Eye (tissue), 1 donor: ENCODE measurements around the gene SKI.

Experiments used
- DNase-seq: peaks from one replicate; pipeline ENCODE4 v3.0.0-alpha.2; 2015

The SKI gene

DNA sequence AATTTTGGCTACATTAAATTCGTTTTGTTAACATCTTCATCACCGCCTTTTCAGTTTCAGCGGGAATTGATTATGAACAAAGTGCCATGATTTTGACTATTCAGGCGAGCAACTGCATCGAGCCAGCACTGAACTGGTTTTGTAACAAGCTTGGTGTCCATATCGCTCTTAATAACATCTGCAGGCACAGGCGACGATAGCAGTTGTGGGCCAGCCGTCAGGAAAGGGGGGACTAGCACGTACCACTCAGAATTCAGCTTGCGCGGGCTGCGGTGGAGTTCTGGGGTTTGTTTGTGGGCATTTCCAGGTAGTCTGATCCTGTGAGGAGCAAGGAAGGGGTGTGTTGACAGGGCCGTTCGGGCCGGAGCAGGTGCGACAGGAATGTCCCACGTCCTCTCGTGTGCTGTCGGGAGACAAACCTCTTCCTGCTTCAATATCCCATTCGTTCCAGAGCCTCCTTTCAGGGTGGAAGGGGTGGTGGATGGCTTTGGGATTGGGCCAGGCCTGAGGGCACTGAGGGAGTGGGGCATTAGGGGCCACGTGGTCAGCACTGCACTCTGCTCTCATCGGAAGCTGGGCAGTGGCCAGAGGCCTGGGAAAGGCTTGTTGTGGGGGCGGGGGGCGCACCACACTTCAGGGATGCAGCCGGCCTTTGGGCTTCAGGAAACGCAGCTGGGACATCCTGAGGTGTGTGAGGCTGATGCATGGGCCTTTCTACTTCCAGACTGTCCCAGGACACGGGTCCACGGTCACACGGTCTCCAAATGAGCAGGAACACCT is 39.1 kb downstream of the SKI start:
- DNase-seq: no peak

DNA sequence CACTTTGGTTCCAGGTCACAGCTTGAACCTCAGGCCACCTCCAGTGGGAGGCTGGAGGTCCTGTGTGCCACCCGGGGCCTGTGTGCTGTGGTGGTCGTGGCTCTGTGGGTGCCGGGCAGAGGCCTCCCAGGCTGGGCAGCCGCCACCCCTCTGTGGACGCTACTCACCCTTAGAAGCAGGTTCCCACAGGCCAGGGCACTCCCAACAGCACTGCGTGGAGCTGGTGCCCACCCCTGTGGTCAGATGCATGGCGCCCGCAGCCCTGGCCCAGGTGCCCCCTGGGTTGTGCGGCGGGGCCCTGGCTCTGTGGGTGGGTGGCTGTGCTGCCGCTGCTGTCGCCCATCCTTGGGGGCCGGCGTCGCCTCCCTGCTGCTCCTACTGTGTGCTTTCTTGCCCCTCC is 39.7 kb downstream of the SKI start:
- DNase-seq: no peak

- DNase-seq: no peak
Observed at GRCh38 chr1:2268285-2269056, 40.4 kb downstream of the SKI start.

GRCh38 chr1:2269193-2269921 is 41.2 kb downstream of the SKI start:
- no peak for DNase-seq

- DNase-seq: no peak
Observed at GRCh38 chr1:2269922-2270259, 41.8 kb downstream of the SKI start.

DNA sequence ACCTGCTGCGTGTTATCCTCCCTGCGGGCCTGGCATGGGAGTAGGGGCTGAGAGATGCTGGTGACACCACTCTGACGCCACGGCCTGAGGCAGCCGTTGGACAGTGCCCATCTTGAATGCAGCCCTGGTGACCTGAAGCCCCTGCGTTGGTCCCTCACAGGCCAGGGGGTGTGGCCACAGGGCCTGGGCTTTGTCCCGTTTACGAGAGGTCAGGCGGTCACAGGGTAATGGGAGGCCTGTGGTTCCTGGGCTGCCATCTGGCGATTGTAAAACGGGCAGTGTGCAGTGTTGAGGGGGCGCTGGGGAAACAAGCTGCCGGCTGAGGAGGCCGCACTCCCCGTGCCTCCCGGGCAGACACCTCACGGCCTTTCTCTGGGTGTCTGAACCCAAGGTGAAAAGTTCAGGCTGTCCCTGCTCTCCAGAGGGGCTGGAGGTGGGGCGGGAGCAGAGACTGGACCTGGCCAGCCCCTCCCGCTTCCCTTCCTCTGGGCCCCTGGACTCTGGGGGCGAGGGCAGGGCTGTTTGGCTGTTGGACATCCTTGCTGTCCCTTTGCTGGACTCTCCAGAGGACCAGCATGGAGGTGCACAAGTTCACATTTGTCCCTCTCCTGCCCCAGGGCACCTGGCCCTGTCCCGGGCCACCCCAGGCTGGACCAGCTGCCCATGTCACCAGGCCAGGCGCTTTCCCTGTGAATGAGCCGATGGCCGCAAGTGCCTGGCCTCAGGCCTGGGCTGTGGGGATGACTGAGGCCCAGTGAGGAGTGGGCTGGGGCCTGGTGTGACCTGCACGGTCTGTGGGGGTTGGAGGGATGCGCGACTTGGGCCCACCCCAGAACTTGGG is 42.4 kb downstream of the SKI start:
- peak; percentile 87 for DNase-seq

DNA sequence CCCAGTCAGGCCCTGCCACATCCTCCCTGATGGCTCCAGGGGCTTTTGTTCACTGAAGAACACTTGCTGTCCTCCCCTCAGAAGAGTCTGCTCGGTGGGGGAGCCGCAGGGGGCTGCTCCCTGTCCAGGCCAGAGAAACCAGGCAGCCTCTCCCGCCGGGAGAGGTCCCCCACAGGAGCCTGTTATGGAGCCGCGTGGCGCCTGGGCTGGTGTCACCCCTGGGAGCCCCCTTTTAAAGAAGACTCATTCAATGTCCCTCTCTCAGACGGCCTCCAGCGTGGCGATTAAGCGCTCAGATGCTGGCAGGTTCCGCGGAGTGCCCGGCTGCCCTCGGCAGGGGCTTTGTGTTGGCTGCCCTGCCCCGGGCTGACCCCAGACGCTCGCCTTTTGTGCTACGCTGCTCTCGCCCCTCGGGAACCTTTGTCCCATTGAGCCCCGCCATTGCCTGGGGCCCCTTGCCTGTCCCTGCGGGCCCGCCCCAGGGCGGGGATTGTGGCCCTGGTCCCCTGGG is 43.1 kb downstream of the SKI start:
- peak; percentile 85 for DNase-seq

DNA sequence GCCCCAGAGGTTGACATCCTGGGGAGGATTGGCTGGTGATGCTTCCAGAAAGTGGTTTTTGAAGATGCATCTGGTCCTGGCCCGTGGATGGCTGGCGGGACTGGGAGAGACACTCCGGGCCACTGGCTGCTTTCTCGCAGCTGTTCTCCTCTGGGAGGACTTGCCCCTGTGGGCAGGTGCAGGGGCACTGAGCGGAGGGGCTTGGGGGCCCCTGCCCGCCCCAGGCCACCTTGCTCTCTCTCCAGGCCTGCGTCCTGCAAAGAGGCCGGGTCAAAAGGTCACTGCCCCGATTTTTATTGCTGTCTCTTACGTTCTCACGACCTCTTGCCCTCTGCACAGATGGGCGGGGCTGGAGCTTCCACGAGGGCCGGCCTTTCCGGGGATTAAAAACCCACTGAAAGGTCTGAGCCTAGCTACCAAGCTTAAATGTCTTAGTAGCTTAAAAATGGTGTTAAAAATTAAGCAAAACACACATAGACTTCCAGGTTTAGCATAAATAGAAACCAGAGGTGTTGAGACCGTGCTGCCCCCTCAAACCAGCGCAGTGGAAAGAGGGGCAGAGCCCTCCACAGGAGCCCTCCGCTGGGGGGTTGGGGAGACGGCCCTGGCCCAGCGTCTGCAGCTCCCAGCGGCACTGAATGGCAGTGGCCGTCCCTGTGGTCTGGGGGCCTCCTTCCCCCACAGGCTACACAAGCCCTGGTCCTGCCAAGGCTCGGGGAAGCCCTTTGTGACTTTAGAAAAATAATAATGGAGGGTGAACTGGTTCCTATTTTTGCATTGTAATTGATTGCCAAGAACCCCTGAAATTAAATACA is 43.9 kb downstream of the SKI start:
- peak; percentile 86 for DNase-seq

DNA sequence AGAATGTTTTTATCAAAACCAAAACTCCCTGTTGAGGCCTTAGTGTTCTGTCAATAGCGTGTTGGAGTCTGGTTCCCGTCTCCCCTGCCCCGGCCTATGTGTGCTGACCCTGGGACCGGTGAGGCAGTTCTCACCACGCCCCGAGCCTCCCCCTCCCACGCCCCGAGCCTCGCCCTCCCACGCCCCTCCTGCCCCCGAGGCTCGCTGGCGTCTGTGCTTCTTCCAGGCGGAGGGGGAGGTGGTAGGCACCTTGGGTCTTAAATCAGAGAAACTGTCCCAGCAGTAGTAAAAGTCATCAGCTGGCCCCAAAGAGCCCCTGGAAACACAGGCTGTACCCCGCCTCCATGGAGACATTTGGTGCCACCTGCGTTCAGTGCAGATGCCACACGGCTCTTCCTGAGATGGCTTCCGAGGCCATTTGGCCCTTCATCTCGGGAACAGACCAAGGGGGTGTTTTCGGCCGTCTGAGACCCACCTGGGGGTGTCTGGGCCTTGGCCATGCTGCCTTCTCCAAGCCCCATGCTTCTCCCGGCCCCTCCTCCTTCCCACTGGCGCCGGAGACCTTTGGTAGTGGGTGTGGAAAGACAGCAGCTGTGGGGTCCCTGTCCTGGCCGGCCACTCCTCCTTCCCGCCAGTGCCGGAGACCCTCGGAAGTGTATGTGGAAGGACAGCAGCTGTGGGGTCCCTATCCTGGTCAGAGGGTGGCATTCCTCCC is 44.7 kb downstream of the SKI start:
- DNase-seq: no peak

DNA sequence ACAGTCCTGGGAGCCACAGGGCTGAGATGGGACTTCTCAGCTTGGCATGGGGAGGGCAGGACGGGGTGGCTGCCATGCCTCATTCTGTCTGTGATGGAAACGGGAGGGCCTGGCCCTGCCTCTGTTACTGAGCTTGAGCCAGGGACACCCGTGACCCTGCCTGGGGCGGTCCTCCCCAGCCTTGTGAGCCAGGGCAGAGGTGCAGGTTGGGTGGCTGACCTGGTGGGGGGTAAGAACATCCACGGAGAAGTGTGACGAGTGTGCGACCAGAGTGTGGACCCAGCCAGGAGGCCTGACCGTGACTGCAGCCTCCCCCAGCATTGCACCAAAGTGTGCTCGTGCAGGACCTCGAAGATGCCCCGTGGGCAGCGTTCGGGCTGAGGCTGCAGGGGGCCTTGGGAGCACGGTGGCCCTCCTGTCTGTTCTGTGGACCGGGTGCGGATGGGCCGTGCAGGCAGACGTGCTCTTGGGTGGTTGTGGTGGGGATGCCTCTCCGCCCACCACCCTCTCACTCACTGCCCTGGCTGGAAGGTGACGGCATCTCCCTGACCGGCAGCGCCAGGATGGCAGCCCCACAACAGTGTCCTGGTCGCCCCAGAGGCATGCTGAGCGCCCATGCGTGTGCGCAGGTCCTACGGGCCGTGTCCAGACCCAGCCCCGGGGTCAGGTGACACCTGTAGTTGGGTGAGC is 45.4 kb downstream of the SKI start:
- no peak for DNase-seq

DNA sequence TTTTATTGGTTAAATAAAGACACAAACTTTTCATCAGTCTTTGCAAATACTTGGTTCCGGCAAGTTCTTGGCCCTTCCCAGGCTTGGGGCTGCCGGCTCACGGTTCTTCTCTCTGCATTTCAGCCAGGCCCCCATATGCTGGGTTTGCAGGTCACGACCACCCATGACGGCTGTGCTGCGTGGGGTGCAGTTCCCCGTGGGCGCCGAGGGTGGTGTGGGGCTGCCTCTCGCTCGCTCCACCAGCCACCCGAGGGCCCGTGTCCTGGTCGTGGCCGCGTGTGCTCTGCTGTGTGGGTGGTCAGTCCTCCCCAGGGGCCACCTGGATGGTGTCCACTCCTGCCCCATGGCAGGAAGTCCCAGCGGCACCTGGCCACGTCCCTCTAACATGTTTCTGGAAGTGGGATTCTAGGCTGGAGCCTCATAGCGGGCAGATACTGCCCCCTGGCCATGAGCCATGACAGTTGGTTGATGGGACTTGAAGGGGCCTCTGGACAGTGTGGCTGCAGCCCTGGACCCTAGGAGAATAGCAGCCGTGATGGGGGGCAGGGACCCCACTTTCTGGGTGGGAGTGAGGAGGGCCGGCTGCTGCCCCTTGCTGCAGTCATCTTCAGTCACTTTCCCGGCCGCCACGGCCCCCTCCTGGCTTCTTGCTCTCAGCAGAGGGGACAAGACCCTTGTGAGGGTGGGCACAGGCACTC is 46.3 kb downstream of the SKI start:
- DNase-seq: no peak

DNA sequence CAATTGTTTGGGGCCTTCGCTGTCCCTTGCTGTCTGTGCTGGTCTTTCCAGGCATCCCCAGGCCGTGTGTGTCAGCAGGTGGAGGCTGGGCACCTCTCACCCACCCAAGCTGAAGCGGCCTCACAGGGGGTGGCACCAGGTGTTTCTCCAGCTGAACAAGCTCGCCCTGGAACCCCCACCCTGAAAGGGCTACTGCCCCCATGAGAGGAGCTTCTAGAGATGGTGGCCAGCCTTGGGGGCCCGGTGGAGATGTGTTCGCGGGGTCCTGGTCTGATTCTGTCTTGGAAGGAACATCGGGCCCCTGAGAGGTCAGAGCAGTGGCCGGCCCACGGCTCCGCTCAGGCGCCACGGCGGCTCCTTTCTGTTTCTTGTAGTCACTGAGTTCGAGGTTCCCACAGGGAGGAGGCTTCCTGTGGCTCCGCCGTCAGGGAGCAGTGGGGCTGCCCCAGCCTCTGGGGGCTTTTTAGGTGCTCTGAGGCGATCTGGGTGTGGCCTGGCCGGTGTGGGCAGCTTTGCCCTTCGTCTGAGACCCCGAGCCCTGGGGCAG is 46.9 kb downstream of the SKI start:
- no peak for DNase-seq

DNA sequence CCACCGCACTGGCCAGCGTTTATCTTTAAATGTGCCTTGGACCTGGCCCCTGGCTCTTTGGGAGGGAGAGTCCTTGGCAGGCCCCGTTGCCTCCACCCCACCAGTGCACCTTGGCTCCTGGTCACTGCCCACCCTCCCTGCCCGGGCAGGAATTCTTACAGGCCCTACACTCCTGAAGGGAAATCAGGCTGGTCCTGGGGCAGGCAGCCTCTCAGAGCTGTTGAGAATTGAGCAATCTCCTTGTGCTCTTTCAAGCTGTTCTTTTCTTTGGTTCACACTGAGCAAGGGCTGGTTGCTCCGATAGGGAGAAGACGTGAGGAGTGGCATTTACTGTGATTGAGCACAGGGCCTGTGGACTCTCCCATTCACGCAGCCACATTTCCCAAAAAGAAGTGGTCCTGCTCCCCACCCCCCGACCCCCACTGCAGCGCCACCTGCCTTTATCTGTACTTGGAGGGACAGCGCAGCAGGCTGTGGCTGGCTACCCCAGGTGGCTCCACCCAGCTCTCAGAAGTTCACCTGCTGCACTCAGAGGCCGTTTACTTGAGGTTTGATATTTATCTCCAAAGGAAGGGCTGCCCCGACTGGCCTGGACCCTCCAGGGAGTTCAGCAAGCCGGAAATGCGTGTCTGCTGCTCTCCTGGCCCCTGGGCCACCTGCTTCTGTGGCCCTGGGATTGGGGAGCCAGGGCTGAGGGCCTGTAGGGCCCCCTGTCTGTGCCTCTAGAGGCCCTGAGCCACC is 47.8 kb downstream of the SKI start:
- DNase-seq: no peak

DNA sequence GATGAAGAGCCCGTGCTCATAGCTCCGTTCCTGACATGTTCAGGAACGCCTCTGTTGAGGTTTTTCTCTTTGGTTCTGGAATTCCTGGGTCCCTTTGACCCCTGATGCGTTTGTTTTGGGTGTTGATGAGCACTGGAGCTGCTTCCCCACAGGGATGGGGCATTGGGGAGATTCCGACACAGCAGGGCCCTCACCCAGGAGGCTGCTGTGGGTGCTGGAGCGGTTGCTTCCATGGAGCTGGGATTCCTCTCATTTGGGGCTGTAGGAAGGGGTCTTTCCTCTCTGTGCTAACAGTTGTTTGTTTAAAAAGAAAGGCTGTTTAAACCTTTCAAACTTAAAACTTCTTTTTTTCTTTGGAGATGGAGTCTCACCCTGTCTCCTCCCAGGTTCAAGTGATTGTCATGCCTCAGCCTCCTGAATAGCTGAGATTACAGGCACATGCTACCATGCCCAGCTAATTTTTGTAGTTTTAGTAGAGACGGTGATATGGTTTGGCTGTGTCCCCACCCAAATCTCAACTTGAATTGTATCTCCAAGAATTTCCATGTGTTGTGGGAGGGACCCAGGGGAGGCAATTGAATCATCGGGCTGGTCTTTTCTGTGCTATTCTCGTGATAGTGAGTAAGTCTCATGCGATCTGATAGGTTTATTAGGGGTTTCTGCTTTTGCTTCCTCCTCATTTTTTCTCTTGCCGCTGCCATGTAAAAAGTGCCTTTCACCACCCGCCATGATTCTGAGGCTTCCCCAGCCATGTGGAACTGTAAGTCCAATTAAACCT is 48.9 kb downstream of the SKI start:
- DNase-seq: no peak

- DNase-seq: no peak
Observed at GRCh38 chr1:2277741-2278488, 49.8 kb downstream of the SKI start.

DNA sequence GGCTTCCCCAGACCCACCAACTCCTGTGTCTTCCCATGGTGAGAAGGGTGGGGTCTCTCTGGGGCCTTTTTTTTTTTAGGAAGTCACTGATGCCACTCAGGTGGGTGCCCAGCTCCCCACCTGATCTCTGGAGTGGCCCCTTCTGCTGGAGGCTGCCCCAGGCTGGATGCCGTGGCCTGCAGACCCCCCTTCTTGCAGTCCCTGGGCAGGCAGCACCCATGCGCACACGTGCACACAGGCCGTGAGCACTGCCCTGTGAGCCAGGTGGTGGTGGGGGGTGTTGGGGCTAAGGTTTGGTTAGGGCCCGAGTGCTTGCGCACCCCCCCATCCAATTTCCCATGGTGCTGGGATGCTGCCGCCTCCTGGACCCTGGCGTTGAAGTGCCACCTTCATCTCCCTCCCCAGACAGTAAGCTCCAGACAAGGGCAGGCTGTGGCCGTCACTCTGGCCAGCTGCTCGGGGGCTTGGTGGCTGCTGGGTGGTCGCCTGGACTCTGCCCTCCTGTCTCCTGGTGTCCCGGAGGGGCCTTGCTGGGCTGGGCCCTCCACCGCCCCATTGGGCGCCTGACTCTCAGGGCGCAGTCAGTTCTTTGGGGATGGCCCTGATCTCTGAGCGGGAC is 50.6 kb downstream of the SKI start:
- no peak for DNase-seq

DNA sequence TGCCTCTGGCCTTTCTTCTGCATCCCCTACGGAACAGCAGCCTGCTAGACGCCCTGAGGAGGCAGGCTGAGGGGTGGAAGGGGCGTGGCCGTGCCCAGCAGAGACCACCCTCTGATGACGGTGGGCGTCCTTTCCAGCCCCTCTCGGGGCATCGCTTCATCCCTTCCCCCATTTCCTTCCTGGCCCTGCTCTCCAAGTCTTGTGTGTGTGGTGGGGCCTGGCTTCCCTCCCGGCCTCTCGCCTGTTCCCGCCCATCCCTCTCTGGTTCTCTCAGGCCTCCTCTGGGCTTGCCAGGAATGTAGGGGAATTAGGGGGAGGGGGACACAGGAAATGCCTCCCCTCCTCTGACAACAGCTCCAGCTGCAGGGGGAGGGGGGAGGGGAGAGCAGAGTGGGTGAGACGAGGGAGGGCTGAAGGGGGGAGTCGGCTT is 51.1 kb downstream of the SKI start:
- peak; percentile 97 for DNase-seq
